Glutamatergic neuron (in vitro differentiated cells): Measurements from ENCODE around the gene LHX2. TPM values are rescaled to one million over a fixed set of nuclear protein-coding genes. Genes with fewer than 3 reads are reported as not detected.

Source experiments
- DNase-seq: peaks from one replicate; pipeline ENCODE4 v3.0.0; 2022
- H3K27ac Mint-ChIP-seq: one replicate; pipeline ENCODE4 v1.8.0; 2020; ENCODE audit warnings: mild to moderate bottlenecking, mixed read lengths, inconsistent platforms; ENCODE audit not compliant: unreplicated experiment
- H3K27me3 Mint-ChIP-seq: one replicate; pipeline ENCODE4 v1.8.0; 2020; ENCODE audit warnings: mild to moderate bottlenecking, moderate library complexity, mixed read lengths, inconsistent platforms; ENCODE audit not compliant: unreplicated experiment
- H3K36me3 Mint-ChIP-seq: one replicate; pipeline ENCODE4 v1.8.0; 2020; ENCODE audit warnings: mild to moderate bottlenecking, mixed read lengths, inconsistent platforms; ENCODE audit not compliant: unreplicated experiment
- H3K4me1 Mint-ChIP-seq: one replicate; pipeline ENCODE4 v1.8.0; 2020; ENCODE audit warnings: mild to moderate bottlenecking, low read depth, mixed read lengths, inconsistent platforms; ENCODE audit not compliant: unreplicated experiment
- H3K4me3 Mint-ChIP-seq: one replicate; pipeline ENCODE4 v1.8.0; 2020; ENCODE audit warnings: mild to moderate bottlenecking, mixed read lengths, inconsistent platforms; ENCODE audit not compliant: unreplicated experiment
- H3K9me3 Mint-ChIP-seq: one replicate; pipeline ENCODE4 v1.8.0; 2020; ENCODE audit warnings: mild to moderate bottlenecking, moderate library complexity, mixed read lengths, inconsistent platforms; ENCODE audit not compliant: unreplicated experiment
- CTCF ChIP-seq: fragments of 200-600 bp; sonication (generic); IDR thresholded peaks from one replicate; pipeline ENCODE4 v1.5.0; 2021; ENCODE audit not compliant: partially characterized antibody, unreplicated experiment
- total RNA-seq: library from RNA; stranded (reverse); fragmentation: NEBNext Ultra II Directional; extraction: Animal tissue kit (Norgen Biotek cat#: 25700); gene quantifications from one replicate; pipeline ENCODE4 v1.2.1, GENCODE V29; 2021; ENCODE audit not compliant: unreplicated experiment

Gene LHX2
- total RNA-seq, 1 donor from 2014 or later: 6.7 TPM

- TF ChIP-seq CTCF: no peak
- DNase-seq: peak; percentile 34
- Mint-ChIP-seq H3K27me3 (peaks cover 38% of the 10 kb centered on the region), H3K9me3 (peaks cover 18% of the 10 kb centered on the region), H3K36me3 (no peaks in the 10 kb centered on the region), H3K27ac (no peak overlapping the region), H3K4me1 (peaks cover 11% of the 10 kb centered on the region), H3K4me3 (peak overlapping the region; percentile 57)
Observed at GRCh38 chr9:124013309-124014210, 2.0 kb downstream of the LHX2 start.

- peaks cover 39% of the 10 kb centered on the region for H3K27me3 Mint-ChIP-seq
- no peak for DNase-seq
- H3K27ac Mint-ChIP-seq: no peak overlapping the region
- no peak for TF ChIP-seq CTCF
- peaks cover 17% of the 10 kb centered on the region for H3K9me3 Mint-ChIP-seq
- peaks cover 11% of the 10 kb centered on the region for H3K4me1 Mint-ChIP-seq
- H3K4me3 Mint-ChIP-seq: peak overlapping the region; percentile 46
- no peaks in the 10 kb centered on the region for H3K36me3 Mint-ChIP-seq
Observed at GRCh38 chr9:124014211-124014955, 2.8 kb downstream of the LHX2 start.

- DNase-seq: peak; percentile 33
- H3K27me3 Mint-ChIP-seq: peaks cover 34% of the 10 kb centered on the region
- no peak overlapping the region for H3K27ac Mint-ChIP-seq
- peaks cover 2% of the 10 kb centered on the region for H3K36me3 Mint-ChIP-seq
- peak overlapping the region; percentile 55 for H3K4me3 Mint-ChIP-seq
- no peak for TF ChIP-seq CTCF
- peaks cover 16% of the 10 kb centered on the region for H3K9me3 Mint-ChIP-seq
- H3K4me1 Mint-ChIP-seq: peaks cover 6% of the 10 kb centered on the region
Observed at GRCh38 chr9:124014956-124015660, 3.5 kb downstream of the LHX2 start.

GRCh38 chr9:124015661-124016131 lies 4.1 kb downstream of the LHX2 start:
- Mint-ChIP-seq H3K36me3 (peaks cover 4% of the 10 kb centered on the region), H3K4me1 (peaks cover 6% of the 10 kb centered on the region), H3K9me3 (peaks cover 12% of the 10 kb centered on the region), H3K27me3 (peaks cover 33% of the 10 kb centered on the region), H3K4me3 (peak overlapping the region; percentile 55), H3K27ac (no peak overlapping the region)
- TF ChIP-seq CTCF: no peak
- no peak for DNase-seq
